ENCODE data around the gene RPS6KA2. TPM values are rescaled to one million over a fixed set of nuclear protein-coding genes. Genes with fewer than 3 reads are reported as not detected.
A peak's percentile ranks its signal among the peaks of the same experiment; 100 is the strongest.

The RPS6KA2 gene
- total RNA-seq, 3 donors from 2014 or later = 23.7 to 124 (median 56.4) TPM

DNA sequence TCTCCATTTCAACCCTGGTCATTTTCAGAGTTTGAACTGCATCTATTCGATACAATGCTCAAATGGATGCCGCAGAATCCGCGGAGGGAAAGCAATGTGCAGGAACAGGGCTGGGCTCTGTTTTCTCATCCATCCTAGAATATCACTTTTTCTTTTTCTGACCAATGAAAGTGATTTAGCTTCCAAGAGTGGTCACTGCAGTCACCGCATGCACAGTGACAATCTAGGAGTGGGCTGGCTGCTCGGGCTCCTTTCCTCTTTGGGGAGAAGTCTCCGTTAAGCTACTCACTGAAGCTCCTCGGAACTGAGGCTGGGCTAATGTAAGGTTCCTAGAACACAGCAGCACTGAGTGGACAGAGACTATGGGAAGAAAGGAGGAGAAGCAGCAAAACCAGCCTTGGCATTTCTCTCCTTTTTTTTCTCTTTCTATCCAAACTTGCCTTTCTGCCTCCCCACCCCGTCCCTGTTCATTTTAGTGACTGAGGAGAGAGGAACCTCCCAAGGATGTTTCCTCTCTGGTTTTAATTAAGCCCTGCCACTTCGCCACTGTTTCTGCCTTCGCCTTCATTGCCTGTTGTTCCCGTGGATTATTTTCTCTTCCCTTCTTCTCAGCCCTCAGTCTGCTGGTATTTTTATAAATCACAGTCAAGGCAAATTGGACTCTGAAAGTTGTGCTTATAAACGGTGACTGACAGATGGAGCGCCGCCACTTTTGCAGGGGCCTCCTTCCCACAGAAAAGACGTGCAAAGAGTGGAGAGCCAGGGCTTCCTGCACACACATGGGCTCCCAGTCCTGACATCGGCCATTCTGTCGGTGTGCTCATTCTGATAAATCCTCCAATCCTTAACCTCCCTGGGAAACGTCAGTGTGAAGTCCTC is 81.7 kb downstream of the RPS6KA2 start:
- Histone ChIP-seq H3K27ac (no peak overlapping the region), H3K4me1 (no peaks in the 10 kb centered on the region), H3K4me3 (no peak overlapping the region), H3K9me3 (no peaks in the 10 kb centered on the region), H3K36me3 (no peaks in the 10 kb centered on the region), H3K27me3 (no peaks in the 10 kb centered on the region)
- TF ChIP-seq POLR2A (IDR thresholded peaks at IDR 0.05) = no peak
- TF ChIP-seq POLR2AphosphoS5 (IDR thresholded peaks at IDR 0.05) = no peak
- TF ChIP-seq, protein P1, sequence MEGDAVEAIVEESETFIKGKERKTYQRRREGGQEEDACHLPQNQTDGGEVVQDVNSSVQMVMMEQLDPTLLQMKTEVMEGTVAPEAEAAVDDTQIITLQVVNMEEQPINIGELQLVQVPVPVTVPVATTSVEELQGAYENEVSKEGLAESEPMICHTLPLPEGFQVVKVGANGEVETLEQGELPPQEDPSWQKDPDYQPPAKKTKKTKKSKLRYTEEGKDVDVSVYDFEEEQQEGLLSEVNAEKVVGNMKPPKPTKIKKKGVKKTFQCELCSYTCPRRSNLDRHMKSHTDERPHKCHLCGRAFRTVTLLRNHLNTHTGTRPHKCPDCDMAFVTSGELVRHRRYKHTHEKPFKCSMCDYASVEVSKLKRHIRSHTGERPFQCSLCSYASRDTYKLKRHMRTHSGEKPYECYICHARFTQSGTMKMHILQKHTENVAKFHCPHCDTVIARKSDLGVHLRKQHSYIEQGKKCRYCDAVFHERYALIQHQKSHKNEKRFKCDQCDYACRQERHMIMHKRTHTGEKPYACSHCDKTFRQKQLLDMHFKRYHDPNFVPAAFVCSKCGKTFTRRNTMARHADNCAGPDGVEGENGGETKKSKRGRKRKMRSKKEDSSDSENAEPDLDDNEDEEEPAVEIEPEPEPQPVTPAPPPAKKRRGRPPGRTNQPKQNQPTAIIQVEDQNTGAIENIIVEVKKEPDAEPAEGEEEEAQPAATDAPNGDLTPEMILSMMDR (IDR thresholded peaks at IDR 0.05) = no peak
- intact Hi-C loops (cut with DNase I; ENCODE audit: low total_unique reads) = no loop called here
- no peak for DNase-seq (ENCODE audit: low spot score in 2 of 2)

DNA sequence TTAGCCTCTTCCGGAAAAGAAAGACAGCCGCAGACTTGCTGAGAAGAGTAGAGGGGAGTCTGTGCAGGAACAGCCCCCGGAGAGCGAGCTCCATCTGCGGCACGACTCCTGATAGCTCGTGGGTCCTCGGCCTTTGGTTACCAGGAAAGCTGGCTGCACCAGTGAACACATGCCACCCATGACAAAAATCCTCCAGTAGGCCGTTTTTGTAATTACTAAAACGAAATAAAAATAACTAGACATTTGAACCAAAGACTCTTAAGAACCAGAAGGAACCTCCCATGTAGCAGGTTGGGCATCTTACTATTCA is 82.8 kb downstream of the RPS6KA2 start:
- Histone ChIP-seq H3K36me3 (no peaks in the 10 kb centered on the region), H3K27me3 (no peaks in the 10 kb centered on the region), H3K4me3 (no peak overlapping the region), H3K9me3 (no peaks in the 10 kb centered on the region), H3K27ac (no peak overlapping the region), H3K4me1 (no peaks in the 10 kb centered on the region)
- TF ChIP-seq POLR2A (IDR thresholded peaks at IDR 0.05) = no peak
- no peak for TF ChIP-seq POLR2AphosphoS5 (IDR thresholded peaks at IDR 0.05)
- TF ChIP-seq, protein P1 (IDR thresholded peaks at IDR 0.05) = no peak
- intact Hi-C loops (cut with DNase I; ENCODE audit: low total_unique reads) = no loop called here
- DNase-seq (ENCODE audit: low spot score in 2 of 2) = no peak

DNA sequence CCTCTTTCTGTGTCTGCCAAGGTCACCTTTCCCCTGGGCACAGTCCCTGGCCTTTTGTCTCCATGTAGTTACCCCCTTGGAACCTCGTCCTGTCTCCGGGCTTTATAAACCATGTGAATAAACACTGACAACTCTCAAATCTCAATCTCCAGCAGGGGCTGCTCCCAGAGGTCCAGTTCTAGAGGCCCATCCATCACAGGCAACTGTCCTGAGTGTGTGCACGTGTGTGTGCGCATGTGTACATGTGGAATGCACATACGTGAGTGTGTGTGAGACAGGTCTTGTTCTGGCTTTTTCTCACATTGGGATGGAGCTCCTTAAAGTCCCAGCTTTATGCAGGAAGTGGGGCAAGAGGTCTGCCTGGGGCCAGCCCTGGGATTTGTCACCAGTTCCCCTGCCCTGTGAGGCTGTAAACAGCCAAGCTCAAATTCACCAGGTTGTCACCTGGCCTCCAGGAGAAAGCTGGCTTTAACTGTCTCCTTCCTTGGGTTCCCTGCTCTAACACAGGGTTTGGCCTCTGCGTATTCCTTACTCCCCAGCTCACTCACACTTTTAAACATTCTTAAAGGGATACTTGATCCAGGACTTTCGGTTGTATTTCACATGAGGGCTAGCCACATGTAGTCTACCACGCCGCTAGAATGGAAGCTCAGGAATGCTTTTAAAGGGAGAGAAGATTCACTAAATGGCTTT is 83.3 kb downstream of the RPS6KA2 start:
- Histone ChIP-seq H3K27me3 (no peaks in the 10 kb centered on the region), H3K4me1 (no peaks in the 10 kb centered on the region), H3K36me3 (no peaks in the 10 kb centered on the region), H3K9me3 (no peaks in the 10 kb centered on the region), H3K4me3 (no peak overlapping the region), H3K27ac (no peak overlapping the region)
- TF ChIP-seq, protein P1 (IDR thresholded peaks at IDR 0.05) = no peak
- no peak for TF ChIP-seq POLR2A (IDR thresholded peaks at IDR 0.05)
- TF ChIP-seq POLR2AphosphoS5 (IDR thresholded peaks at IDR 0.05) = no peak
- no peak for DNase-seq (ENCODE audit: low spot score in 2 of 2)
- intact Hi-C loops (cut with DNase I; ENCODE audit: low total_unique reads) = no loop called here

DNA sequence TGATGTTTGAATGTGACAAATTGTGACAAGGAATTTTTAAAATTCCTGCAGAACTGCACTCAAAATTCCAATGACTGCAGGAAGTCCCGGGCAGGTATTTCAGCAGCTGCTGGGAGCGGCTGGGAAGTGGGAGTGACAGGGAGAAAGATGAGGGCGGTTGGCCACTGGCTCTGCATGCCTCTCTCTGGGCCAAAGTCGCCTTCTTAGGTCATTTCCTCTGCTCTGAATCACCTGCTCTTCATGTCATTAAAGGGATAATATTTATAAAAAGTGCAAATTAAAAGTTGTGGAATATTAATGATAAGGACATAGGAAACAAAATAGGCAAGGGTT is 84.5 kb downstream of the RPS6KA2 start:
- intact Hi-C loops (cut with DNase I; ENCODE audit: low total_unique reads) = no loop called here
- Histone ChIP-seq H3K36me3 (no peaks in the 10 kb centered on the region), H3K4me1 (no peaks in the 10 kb centered on the region), H3K9me3 (no peaks in the 10 kb centered on the region), H3K4me3 (peak overlapping the region in 1 of 3 donors; percentile 31), H3K27me3 (no peaks in the 10 kb centered on the region), H3K27ac (peak overlapping the region in 1 of 2 donors; percentile 28)
- DNase-seq (ENCODE audit: low spot score in 2 of 2) = no peak
- TF ChIP-seq POLR2A (IDR thresholded peaks at IDR 0.05) = no peak
- TF ChIP-seq, protein P1 (IDR thresholded peaks at IDR 0.05) = no peak

DNA sequence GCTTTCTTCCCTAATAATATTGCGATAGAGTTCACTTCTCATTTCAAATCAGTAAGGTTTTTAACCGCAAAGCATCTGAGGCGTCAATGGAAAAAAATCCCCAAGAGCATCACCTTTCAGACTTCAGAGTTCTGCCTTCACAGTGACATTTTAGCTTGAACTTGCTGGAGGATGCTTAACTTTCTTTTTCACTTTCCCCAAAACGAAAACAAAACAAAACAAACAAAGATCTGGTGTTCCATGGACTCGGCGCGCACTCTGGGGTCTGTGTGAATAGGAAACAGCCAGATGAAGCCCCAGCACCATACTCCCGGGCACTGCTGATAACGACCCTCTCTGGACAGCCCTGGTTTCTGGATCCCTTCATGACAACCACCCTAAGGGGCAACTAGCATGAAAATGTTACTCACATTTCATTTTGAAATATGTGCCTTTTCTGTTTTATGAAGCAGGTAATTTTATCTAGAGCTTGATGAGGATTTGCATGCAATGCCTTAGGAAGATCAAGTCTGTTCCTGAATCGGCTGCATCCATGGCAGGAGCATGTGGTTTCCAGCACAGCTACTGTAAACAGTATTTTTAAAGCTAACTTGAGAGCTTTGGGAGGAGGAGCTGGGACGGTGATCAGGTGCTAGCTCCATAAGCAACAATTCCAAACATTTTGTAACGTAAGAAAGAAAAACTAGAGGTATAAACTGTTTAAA is 85.0 kb downstream of the RPS6KA2 start:
- peak overlapping the region in 1 of 2 donors; percentile 55 for H3K27ac ChIP-seq
- no peaks in the 10 kb centered on the region for H3K36me3 ChIP-seq
- H3K27me3 ChIP-seq = no peaks in the 10 kb centered on the region
- no peak for TF ChIP-seq POLR2A (IDR thresholded peaks at IDR 0.05)
- no peak for TF ChIP-seq POLR2AphosphoS5 (IDR thresholded peaks at IDR 0.05)
- TF ChIP-seq, protein P1 (IDR thresholded peaks at IDR 0.05) = no peak
- intact Hi-C loops (cut with DNase I; ENCODE audit: low total_unique reads) = no loop called here
- no peaks in the 10 kb centered on the region for H3K4me1 ChIP-seq
- H3K4me3 ChIP-seq = peak overlapping the region in 1 of 3 donors; percentile 31
- no peak for DNase-seq (ENCODE audit: low spot score in 2 of 2)
- H3K9me3 ChIP-seq = no peaks in the 10 kb centered on the region

Data from breast epithelium (tissue), 4 donors.